ENCODE data around the gene PIP4K2C. TPM values are rescaled to one million over a fixed set of nuclear protein-coding genes. Genes with fewer than 3 reads are reported as not detected.
"Not testable (repeated sequence)": the region's sequence is repeated elsewhere in the genome, so short reads cannot be mapped to it uniquely, and the experiment has no call there.

The PIP4K2C gene
- total and polyA plus RNA-seq, 4 donors = 14.5 to 28.4 (median 26.1) TPM

DNA sequence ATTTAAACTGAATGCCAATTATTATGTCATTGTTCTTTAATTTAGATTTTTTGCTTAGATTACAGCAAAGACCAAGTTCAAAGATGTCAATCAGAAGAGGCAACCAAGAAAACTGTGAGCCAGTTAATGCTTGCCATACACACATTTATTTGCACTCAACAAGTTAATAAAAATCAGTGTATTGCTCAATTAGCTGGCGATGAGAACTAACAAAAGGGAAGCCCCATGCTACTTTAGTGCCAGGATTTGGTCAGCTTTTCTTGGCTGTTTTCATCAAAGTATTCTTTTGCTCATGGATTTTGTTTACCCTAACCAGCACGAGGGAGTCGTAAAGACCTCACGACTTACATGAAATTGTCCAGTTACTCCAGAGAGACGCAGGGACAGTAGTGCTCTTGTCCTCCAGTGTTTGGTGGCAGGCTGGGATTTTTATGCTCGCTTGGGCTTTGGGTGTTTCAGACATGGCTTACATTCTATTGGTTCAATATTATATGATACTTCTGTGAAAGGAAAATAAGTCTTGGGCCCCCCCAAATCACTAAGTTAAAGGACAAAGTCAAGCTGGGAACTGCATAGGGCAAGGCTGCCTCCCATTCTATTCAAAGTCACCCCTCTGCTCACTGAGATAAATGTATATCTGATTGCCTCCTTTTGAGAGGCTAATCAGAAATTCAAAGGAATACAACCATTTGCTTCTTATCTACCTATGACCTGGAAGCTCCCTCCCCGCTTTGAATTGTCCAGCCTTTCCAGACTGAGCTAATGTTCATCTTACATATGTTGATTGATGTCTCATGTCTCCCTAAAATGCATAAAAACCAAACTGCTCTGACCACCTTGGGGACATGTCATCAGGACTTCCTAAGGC lies 49.4 kb downstream of the PIP4K2C start:
- Histone ChIP-seq H3K27me3 (ENCODE audit: control insufficient read depth in 1 of 2, insufficient read depth in 2 of 2, low read length in 1 of 2) (peaks cover 0 to 1% of the 10 kb centered on the region in 2 donors), H3K4me1 (ENCODE audit: control insufficient read depth in 1 of 2, insufficient read depth in 2 of 2, low read length in 2 of 2) (no peaks in the 10 kb centered on the region), H3K27ac (ENCODE audit: low read depth in 1 of 2, low read length in 2 of 2) (no peak overlapping the region), H3K4me3 (ENCODE audit: low read length in 2 of 2) (no peak overlapping the region), H3K9me3 (ENCODE audit: control insufficient read depth, low read length) (no peaks in the 10 kb centered on the region), H3K36me3 (ENCODE audit: control insufficient read depth in 1 of 2, insufficient read depth in 2 of 2, low read length in 1 of 2) (no peaks in the 10 kb centered on the region)
- ATAC-seq (ENCODE audit: low FRiP score) = no peak
- DNase-seq = no peak
- WGBS, 2 donors = 54 to 59% methylated on average over 7 of the region's 7 CpGs
- intact Hi-C loops (cut with DNase I) = no loop called here

DNA sequence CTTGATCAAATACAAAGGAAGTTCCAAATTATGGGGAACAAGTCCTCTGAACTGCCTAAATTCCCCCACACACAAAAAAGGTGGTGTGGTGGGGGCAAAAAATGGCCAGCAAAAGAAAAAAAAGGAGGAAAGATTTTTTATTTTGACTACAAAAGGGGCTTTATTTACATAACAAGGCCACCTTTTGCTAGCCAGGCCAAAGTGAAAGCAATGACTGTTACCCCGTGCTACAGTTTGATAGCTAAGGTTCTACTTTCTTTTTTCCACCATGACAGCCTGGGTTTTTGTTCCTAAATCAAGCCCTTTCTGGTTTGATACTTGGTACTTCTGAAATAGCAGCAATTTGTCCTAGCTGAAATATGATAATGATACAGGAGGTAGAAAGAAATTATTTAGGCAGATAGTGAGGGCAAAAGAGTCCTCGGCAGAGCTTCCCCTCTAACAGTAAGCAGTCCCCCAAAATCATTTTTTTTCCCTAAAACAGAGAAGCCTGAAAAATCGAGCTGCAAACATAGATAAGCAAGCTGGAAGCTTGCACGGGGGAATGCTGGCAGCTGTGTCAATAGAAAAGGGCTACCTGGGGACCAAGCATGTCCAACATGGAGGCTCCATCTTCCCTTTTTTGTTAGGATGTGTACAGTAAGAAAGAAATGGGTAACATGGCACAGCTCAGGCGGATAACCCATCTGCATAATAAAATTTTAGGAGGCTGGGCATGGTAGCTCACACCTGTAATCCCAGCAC lies 50.9 kb downstream of the PIP4K2C start:
- no peak overlapping the region for H3K27ac ChIP-seq (ENCODE audit: low read depth in 1 of 2, low read length in 2 of 2)
- H3K36me3 ChIP-seq (ENCODE audit: control insufficient read depth in 1 of 2, insufficient read depth in 2 of 2, low read length in 1 of 2) = no peaks in the 10 kb centered on the region
- no peaks in the 10 kb centered on the region for H3K9me3 ChIP-seq (ENCODE audit: control insufficient read depth, low read length)
- peaks cover 0 to 1% of the 10 kb centered on the region in 2 donors for H3K27me3 ChIP-seq (ENCODE audit: control insufficient read depth in 1 of 2, insufficient read depth in 2 of 2, low read length in 1 of 2)
- intact Hi-C loops (cut with DNase I) = no loop called here
- ATAC-seq (ENCODE audit: low FRiP score) = no peak
- H3K4me3 ChIP-seq (ENCODE audit: low read length in 2 of 2) = no peak overlapping the region
- WGBS, 2 donors = 42 to 47% methylated on average over 5 of the region's 5 CpGs
- no peak for DNase-seq
- no peaks in the 10 kb centered on the region for H3K4me1 ChIP-seq (ENCODE audit: control insufficient read depth in 1 of 2, insufficient read depth in 2 of 2, low read length in 2 of 2)

DNA sequence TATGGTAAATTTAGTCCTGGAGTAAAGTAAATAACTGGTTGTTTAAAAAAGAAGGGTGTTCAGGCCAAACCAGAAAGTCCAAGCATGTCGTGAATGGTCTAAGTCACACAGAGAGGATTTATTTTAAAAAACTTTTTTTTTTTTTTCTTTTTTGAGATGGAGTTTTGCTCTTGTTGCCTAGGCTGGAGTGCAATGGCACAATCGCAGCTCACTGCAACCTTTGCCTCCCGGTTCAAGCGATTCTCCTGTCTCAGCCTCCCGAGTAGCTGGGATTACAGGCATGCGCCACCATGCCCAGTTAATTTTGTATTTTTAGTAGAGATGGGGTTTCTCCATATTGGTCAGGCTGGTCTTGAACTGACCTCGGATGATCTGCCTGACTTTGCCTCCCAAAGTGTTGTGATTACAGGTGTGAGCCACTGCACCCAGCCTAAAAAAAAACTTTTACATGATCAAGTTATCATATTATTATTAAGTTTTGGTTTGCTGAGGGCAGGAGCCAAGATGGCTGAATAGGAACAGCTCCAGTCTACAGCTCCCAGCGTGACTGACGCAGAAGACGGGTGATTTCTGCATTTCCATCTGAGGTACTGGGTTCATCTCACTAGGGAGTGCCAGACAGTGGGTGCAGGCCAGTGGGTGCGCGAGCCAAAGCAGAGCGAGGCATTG lies 55.1 kb downstream of the PIP4K2C start:
- H3K4me3 ChIP-seq (ENCODE audit: low read length in 2 of 2); intact Hi-C loops (cut with DNase I); H3K9me3 ChIP-seq (ENCODE audit: control insufficient read depth, low read length); H3K27me3 ChIP-seq (ENCODE audit: control insufficient read depth in 1 of 2, insufficient read depth in 2 of 2, low read length in 1 of 2); DNase-seq; ATAC-seq (ENCODE audit: low FRiP score); H3K27ac ChIP-seq (ENCODE audit: low read depth in 1 of 2, low read length in 2 of 2); H3K4me1 ChIP-seq (ENCODE audit: control insufficient read depth in 1 of 2, insufficient read depth in 2 of 2, low read length in 2 of 2); H3K36me3 ChIP-seq (ENCODE audit: control insufficient read depth in 1 of 2, insufficient read depth in 2 of 2, low read length in 1 of 2): not testable (repeated sequence)
- 67 to 71% methylated on average over 11 to 13 of the region's 13 CpGs for WGBS, 2 donors

DNA sequence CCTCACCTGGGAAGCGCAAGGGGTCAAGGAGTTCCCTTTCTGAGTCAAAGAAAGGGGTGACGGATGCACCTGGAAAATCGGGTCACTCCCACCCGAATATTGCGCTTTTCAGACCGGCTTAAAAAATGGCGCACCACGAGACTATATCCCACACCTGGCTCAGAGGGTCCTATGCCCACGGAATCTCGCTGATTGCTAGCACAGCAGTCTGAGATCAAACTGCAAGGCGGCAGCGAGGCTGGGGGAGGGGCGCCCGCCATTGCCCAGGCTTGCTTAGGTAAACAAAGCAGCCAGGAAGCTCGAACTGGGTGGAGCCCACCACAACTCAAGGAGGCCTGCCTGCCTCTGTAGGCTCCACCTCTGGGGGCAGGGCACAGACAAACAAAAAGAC lies 55.7 kb downstream of the PIP4K2C start:
- H3K36me3 ChIP-seq (ENCODE audit: control insufficient read depth in 1 of 2, insufficient read depth in 2 of 2, low read length in 1 of 2); H3K27ac ChIP-seq (ENCODE audit: low read depth in 1 of 2, low read length in 2 of 2); H3K4me1 ChIP-seq (ENCODE audit: control insufficient read depth in 1 of 2, insufficient read depth in 2 of 2, low read length in 2 of 2); H3K9me3 ChIP-seq (ENCODE audit: control insufficient read depth, low read length); ATAC-seq (ENCODE audit: low FRiP score); intact Hi-C loops (cut with DNase I); H3K27me3 ChIP-seq (ENCODE audit: control insufficient read depth in 1 of 2, insufficient read depth in 2 of 2, low read length in 1 of 2); DNase-seq; H3K4me3 ChIP-seq (ENCODE audit: low read length in 2 of 2): not testable (repeated sequence)
- 89 to 100% methylated on average over 3 to 10 of the region's 15 CpGs for WGBS, 2 donors

Other genes with a start within 250 kb of the PIP4K2C start
- gene R3HDM2, start 160.1 kb upstream of the PIP4K2C start, total RNA-seq = 10 to 100 TPM; 55.8 to 75.4 TPM
- 10 to 100 TPM; 11.3 to 22.7 TPM for gene R3HDM2, start 160.1 kb upstream of the PIP4K2C start, polyA plus RNA-seq
- gene INHBC, start 156.4 kb upstream of the PIP4K2C start, total RNA-seq = not detected
- not detected for gene INHBC, start 156.4 kb upstream of the PIP4K2C start, polyA plus RNA-seq
- not detected for gene INHBE, start 135.9 kb upstream of the PIP4K2C start, total RNA-seq
- gene INHBE, start 135.9 kb upstream of the PIP4K2C start, polyA plus RNA-seq = not detected
- gene GLI1, start 131.4 kb upstream of the PIP4K2C start, total RNA-seq = 10 to 100 TPM in 1 of 2 donors, 1 to 10 TPM in 1; 2.4 to 15.5 TPM
- gene GLI1, start 131.4 kb upstream of the PIP4K2C start, polyA plus RNA-seq = 1 to 10 TPM in 1 of 2 donors, under 1 TPM in 1; 0.25 to 2.1 TPM
- gene ARHGAP9, start 111.3 kb upstream of the PIP4K2C start, total RNA-seq = 10 to 100 TPM; 16.2 to 38.8 TPM
- 10 to 100 TPM in 1 of 2 donors, 1 to 10 TPM in 1; 5.5 to 21.2 TPM for gene ARHGAP9, start 111.3 kb upstream of the PIP4K2C start, polyA plus RNA-seq
- 100 to 1,000 TPM; 117 to 136 TPM for gene MARS1, start 103.1 kb upstream of the PIP4K2C start, total RNA-seq
- 10 to 100 TPM; 34.9 to 95.8 TPM for gene MARS1, start 103.1 kb upstream of the PIP4K2C start, polyA plus RNA-seq
- 10 to 100 TPM; 24.8 to 29.0 TPM for gene DDIT3, start 70.7 kb upstream of the PIP4K2C start, total RNA-seq
- 10 to 100 TPM; 38.7 to 49.6 TPM for gene DDIT3, start 70.7 kb upstream of the PIP4K2C start, polyA plus RNA-seq
- 10 to 100 TPM; 65.0 to 77.4 TPM for gene MBD6, start 68.4 kb upstream of the PIP4K2C start, total RNA-seq
- gene MBD6, start 68.4 kb upstream of the PIP4K2C start, polyA plus RNA-seq = 10 to 100 TPM in 1 of 2 donors, 1 to 10 TPM in 1; 7.5 to 73.4 TPM
- gene DCTN2, start 44.0 kb upstream of the PIP4K2C start, total RNA-seq = 100 to 1,000 TPM; 122 to 128 TPM
- gene DCTN2, start 44.0 kb upstream of the PIP4K2C start, polyA plus RNA-seq = 100 to 1,000 TPM; 138 to 159 TPM
- 1 to 10 TPM; 1.3 to 3.5 TPM for gene KIF5A, start 41.1 kb upstream of the PIP4K2C start, total RNA-seq
- under 1 TPM; 0.75 to 0.92 TPM for gene KIF5A, start 41.1 kb upstream of the PIP4K2C start, polyA plus RNA-seq
- 10 to 100 TPM; 47.2 to 47.4 TPM for gene DTX3, start 13.6 kb downstream of the PIP4K2C start, total RNA-seq
- gene DTX3, start 13.6 kb downstream of the PIP4K2C start, polyA plus RNA-seq = 100 to 1,000 TPM in 1 of 2 donors, 10 to 100 TPM in 1; 14.0 to 123 TPM
- 10 to 100 TPM; 72.0 to 73.0 TPM for gene ARHGEF25, start 20.2 kb downstream of the PIP4K2C start, total RNA-seq
- gene ARHGEF25, start 20.2 kb downstream of the PIP4K2C start, polyA plus RNA-seq = 100 to 1,000 TPM in 1 of 2 donors, 10 to 100 TPM in 1; 65.6 to 253 TPM
- 1 to 10 TPM; 5.9 to 6.5 TPM for gene B4GALNT1, start 42.0 kb downstream of the PIP4K2C start, total RNA-seq
- 1 to 10 TPM; 1.0 to 2.9 TPM for gene B4GALNT1, start 42.0 kb downstream of the PIP4K2C start, polyA plus RNA-seq
- 100 to 1,000 TPM; 208 to 252 TPM for gene OS9, start 102.9 kb downstream of the PIP4K2C start, total RNA-seq
- gene OS9, start 102.9 kb downstream of the PIP4K2C start, polyA plus RNA-seq = 100 to 1,000 TPM; 139 to 253 TPM
- gene AGAP2, start 147.6 kb downstream of the PIP4K2C start, total RNA-seq = 1 to 10 TPM; 2.6 to 3.6 TPM
- gene AGAP2, start 147.6 kb downstream of the PIP4K2C start, polyA plus RNA-seq = under 1 TPM; 0.18 to 0.88 TPM
- gene TSPAN31, start 153.8 kb downstream of the PIP4K2C start, total RNA-seq = 10 to 100 TPM; 31.4 to 37.6 TPM
- 10 to 100 TPM; 27.4 to 40.6 TPM for gene TSPAN31, start 153.8 kb downstream of the PIP4K2C start, polyA plus RNA-seq
- gene CDK4, start 161.1 kb downstream of the PIP4K2C start, total RNA-seq = 10 to 100 TPM; 54.6 to 55.0 TPM
- gene CDK4, start 161.1 kb downstream of the PIP4K2C start, polyA plus RNA-seq = 10 to 100 TPM; 44.7 to 60.4 TPM
- gene MARCHF9, start 163.9 kb downstream of the PIP4K2C start, total RNA-seq = 10 to 100 TPM; 10.8 to 17.1 TPM
- 10 to 100 TPM in 1 of 2 donors, 1 to 10 TPM in 1; 4.8 to 29.9 TPM for gene MARCHF9, start 163.9 kb downstream of the PIP4K2C start, polyA plus RNA-seq
- 1 to 10 TPM in 1 of 2 donors, under 1 TPM in 1; 0.94 to 1.5 TPM for gene CYP27B1, start 175.9 kb downstream of the PIP4K2C start, total RNA-seq
- under 1 TPM in 1 of 2 donors, not detected in 1; 0.28 TPM for gene CYP27B1, start 175.9 kb downstream of the PIP4K2C start, polyA plus RNA-seq
- gene METTL1, start 180.9 kb downstream of the PIP4K2C start, total RNA-seq = 10 to 100 TPM; 15.4 to 16.2 TPM
- 10 to 100 TPM in 1 of 2 donors, 1 to 10 TPM in 1; 9.5 to 16.1 TPM for gene METTL1, start 180.9 kb downstream of the PIP4K2C start, polyA plus RNA-seq
- 10 to 100 TPM in 1 of 2 donors, 1 to 10 TPM in 1; 8.4 to 10.9 TPM for gene EEF1AKMT3, start 181.4 kb downstream of the PIP4K2C start, total RNA-seq
- 1 to 10 TPM; 4.5 to 6.7 TPM for gene EEF1AKMT3, start 181.4 kb downstream of the PIP4K2C start, polyA plus RNA-seq
- 10 to 100 TPM; 15.0 to 17.2 TPM for gene TSFM, start 191.6 kb downstream of the PIP4K2C start, total RNA-seq
- 10 to 100 TPM; 21.4 to 22.9 TPM for gene TSFM, start 191.6 kb downstream of the PIP4K2C start, polyA plus RNA-seq
- gene AVIL, start 227.5 kb downstream of the PIP4K2C start, total RNA-seq = 10 to 100 TPM; 11.5 to 26.8 TPM
- gene AVIL, start 227.5 kb downstream of the PIP4K2C start, polyA plus RNA-seq = 1 to 10 TPM; 5.5 to 7.2 TPM

Measured in aorta (tissue), 5 donors.